ENCODE results near the gene CYP24A1. TPM values are rescaled to one million over a fixed set of nuclear protein-coding genes. Genes with fewer than 3 reads are reported as not detected.

CYP24A1 gene
- polyA plus RNA-seq, 2 donors, result 0.39 to 1.6 TPM

GRCh38 chr20:54167909-54168872 is 5.6 kb downstream of the CYP24A1 start:
- no peak overlapping the region for H3K27ac ChIP-seq (ENCODE audit: low read depth in 2 of 2, low read length in 1 of 2)
- H3K36me3 ChIP-seq (ENCODE audit: control insufficient read depth in 2 of 2, insufficient read depth in 2 of 2, low read length in 1 of 2), result no peaks in the 10 kb centered on the region
- H3K4me1 ChIP-seq (ENCODE audit: control insufficient read depth in 2 of 2, insufficient read depth in 2 of 2, low read length in 1 of 2), result peaks cover 6 to 7% of the 10 kb centered on the region in 2 donors
- H3K27me3 ChIP-seq (ENCODE audit: control insufficient read depth in 1 of 2, insufficient read depth in 2 of 2, low read length in 2 of 2), result no peaks in the 10 kb centered on the region
- H3K4me3 ChIP-seq (ENCODE audit: low read depth in 1 of 2, low read length in 2 of 2), result no peak overlapping the region
- WGBS, 2 donors, result 62 to 70% methylated on average over 11 of the region's 11 CpGs
- no peaks in the 10 kb centered on the region for H3K9me3 ChIP-seq (ENCODE audit: control insufficient read depth in 2 of 2, insufficient read depth in 1 of 2, low read depth in 1 of 2, low read length in 1 of 2)

- Histone ChIP-seq H3K27ac (ENCODE audit: low read depth in 2 of 2, low read length in 1 of 2) (no peak overlapping the region), H3K4me1 (ENCODE audit: control insufficient read depth in 2 of 2, insufficient read depth in 2 of 2, low read length in 1 of 2) (no peaks in the 10 kb centered on the region), H3K27me3 (ENCODE audit: control insufficient read depth in 1 of 2, insufficient read depth in 2 of 2, low read length in 2 of 2) (no peaks in the 10 kb centered on the region), H3K4me3 (ENCODE audit: low read depth in 1 of 2, low read length in 2 of 2) (no peak overlapping the region), H3K36me3 (ENCODE audit: control insufficient read depth in 2 of 2, insufficient read depth in 2 of 2, low read length in 1 of 2) (no peaks in the 10 kb centered on the region), H3K9me3 (ENCODE audit: control insufficient read depth in 2 of 2, insufficient read depth in 1 of 2, low read depth in 1 of 2, low read length in 1 of 2) (no peaks in the 10 kb centered on the region)
- 86 to 89% methylated on average over 7 of the region's 7 CpGs for WGBS, 2 donors
These were observed 6.7 kb downstream of the CYP24A1 start for GRCh38 chr20:54166987-54167662.

- Histone ChIP-seq H3K27me3 (ENCODE audit: control insufficient read depth in 1 of 2, insufficient read depth in 2 of 2, low read length in 2 of 2) (no peaks in the 10 kb centered on the region), H3K4me3 (ENCODE audit: low read depth in 1 of 2, low read length in 2 of 2) (no peak overlapping the region), H3K27ac (ENCODE audit: low read depth in 2 of 2, low read length in 1 of 2) (no peak overlapping the region), H3K36me3 (ENCODE audit: control insufficient read depth in 2 of 2, insufficient read depth in 2 of 2, low read length in 1 of 2) (no peaks in the 10 kb centered on the region), H3K9me3 (ENCODE audit: control insufficient read depth in 2 of 2, insufficient read depth in 1 of 2, low read depth in 1 of 2, low read length in 1 of 2) (no peaks in the 10 kb centered on the region), H3K4me1 (ENCODE audit: control insufficient read depth in 2 of 2, insufficient read depth in 2 of 2, low read length in 1 of 2) (no peaks in the 10 kb centered on the region)
- 53 to 69% methylated on average over 2 of the region's 2 CpGs for WGBS, 2 donors
These were observed 8.0 kb downstream of the CYP24A1 start for GRCh38 chr20:54165803-54166202.

GRCh38 chr20:54165014-54165413 is 8.8 kb downstream of the CYP24A1 start:
- 92 to 93% methylated on average over 9 of the region's 9 CpGs for WGBS, 2 donors
- H3K4me3 ChIP-seq (ENCODE audit: low read depth in 1 of 2, low read length in 2 of 2), result no peak overlapping the region
- H3K27ac ChIP-seq (ENCODE audit: low read depth in 2 of 2, low read length in 1 of 2), result no peak overlapping the region
- no peaks in the 10 kb centered on the region for H3K36me3 ChIP-seq (ENCODE audit: control insufficient read depth in 2 of 2, insufficient read depth in 2 of 2, low read length in 1 of 2)
- no peaks in the 10 kb centered on the region for H3K27me3 ChIP-seq (ENCODE audit: control insufficient read depth in 1 of 2, insufficient read depth in 2 of 2, low read length in 2 of 2)
- no peaks in the 10 kb centered on the region for H3K4me1 ChIP-seq (ENCODE audit: control insufficient read depth in 2 of 2, insufficient read depth in 2 of 2, low read length in 1 of 2)
- H3K9me3 ChIP-seq (ENCODE audit: control insufficient read depth in 2 of 2, insufficient read depth in 1 of 2, low read depth in 1 of 2, low read length in 1 of 2), result no peaks in the 10 kb centered on the region

GRCh38 chr20:54163402-54163801 is 10.4 kb downstream of the CYP24A1 start:
- no peak overlapping the region for H3K27ac ChIP-seq (ENCODE audit: low read depth in 2 of 2, low read length in 1 of 2)
- H3K4me1 ChIP-seq (ENCODE audit: control insufficient read depth in 2 of 2, insufficient read depth in 2 of 2, low read length in 1 of 2), result no peaks in the 10 kb centered on the region
- no peaks in the 10 kb centered on the region for H3K27me3 ChIP-seq (ENCODE audit: control insufficient read depth in 1 of 2, insufficient read depth in 2 of 2, low read length in 2 of 2)
- H3K9me3 ChIP-seq (ENCODE audit: control insufficient read depth in 2 of 2, insufficient read depth in 1 of 2, low read depth in 1 of 2, low read length in 1 of 2), result no peaks in the 10 kb centered on the region
- WGBS, 2 donors, result 84 to 87% methylated on average over 5 of the region's 5 CpGs
- H3K4me3 ChIP-seq (ENCODE audit: low read depth in 1 of 2, low read length in 2 of 2), result no peak overlapping the region
- no peaks in the 10 kb centered on the region for H3K36me3 ChIP-seq (ENCODE audit: control insufficient read depth in 2 of 2, insufficient read depth in 2 of 2, low read length in 1 of 2)

- H3K27me3 ChIP-seq (ENCODE audit: control insufficient read depth in 1 of 2, insufficient read depth in 2 of 2, low read length in 2 of 2), result no peaks in the 10 kb centered on the region
These were observed 11.3 kb downstream of the CYP24A1 start for GRCh38 chr20:54162378-54163009.

GRCh38 chr20:54161821-54162149 is 12.0 kb downstream of the CYP24A1 start:
- no peaks in the 10 kb centered on the region for H3K27me3 ChIP-seq (ENCODE audit: control insufficient read depth in 1 of 2, insufficient read depth in 2 of 2, low read length in 2 of 2)
- H3K4me1 ChIP-seq (ENCODE audit: control insufficient read depth in 2 of 2, insufficient read depth in 2 of 2, low read length in 1 of 2), result no peaks in the 10 kb centered on the region
- no peaks in the 10 kb centered on the region for H3K9me3 ChIP-seq (ENCODE audit: control insufficient read depth in 2 of 2, insufficient read depth in 1 of 2, low read depth in 1 of 2, low read length in 1 of 2)
- H3K27ac ChIP-seq (ENCODE audit: low read depth in 2 of 2, low read length in 1 of 2), result no peak overlapping the region
- H3K4me3 ChIP-seq (ENCODE audit: low read depth in 1 of 2, low read length in 2 of 2), result no peak overlapping the region
- H3K36me3 ChIP-seq (ENCODE audit: control insufficient read depth in 2 of 2, insufficient read depth in 2 of 2, low read length in 1 of 2), result no peaks in the 10 kb centered on the region
- 93% methylated on average over 4 of the region's 4 CpGs for WGBS, 2 donors

More at GRCh38 chr20:54162378-54163009, 11.3 kb downstream of the CYP24A1 start:
- H3K9me3 ChIP-seq (ENCODE audit: control insufficient read depth in 2 of 2, insufficient read depth in 1 of 2, low read depth in 1 of 2, low read length in 1 of 2), result no peaks in the 10 kb centered on the region
- H3K27ac ChIP-seq (ENCODE audit: low read depth in 2 of 2, low read length in 1 of 2), result no peak overlapping the region
- H3K36me3 ChIP-seq (ENCODE audit: control insufficient read depth in 2 of 2, insufficient read depth in 2 of 2, low read length in 1 of 2), result no peaks in the 10 kb centered on the region
- WGBS, 2 donors, result 60 to 67% methylated on average over 16 of the region's 16 CpGs
- H3K4me1 ChIP-seq (ENCODE audit: control insufficient read depth in 2 of 2, insufficient read depth in 2 of 2, low read length in 1 of 2), result no peaks in the 10 kb centered on the region
- no peak overlapping the region for H3K4me3 ChIP-seq (ENCODE audit: low read depth in 1 of 2, low read length in 2 of 2)

GRCh38 chr20:54161008-54161820 is 12.6 kb downstream of the CYP24A1 start:
- H3K9me3 ChIP-seq (ENCODE audit: control insufficient read depth in 2 of 2, insufficient read depth in 1 of 2, low read depth in 1 of 2, low read length in 1 of 2), result no peaks in the 10 kb centered on the region
- 85 to 87% methylated on average over 9 of the region's 9 CpGs for WGBS, 2 donors
- H3K27ac ChIP-seq (ENCODE audit: low read depth in 2 of 2, low read length in 1 of 2), result no peak overlapping the region
- no peaks in the 10 kb centered on the region for H3K4me1 ChIP-seq (ENCODE audit: control insufficient read depth in 2 of 2, insufficient read depth in 2 of 2, low read length in 1 of 2)
- no peak overlapping the region for H3K4me3 ChIP-seq (ENCODE audit: low read depth in 1 of 2, low read length in 2 of 2)
- H3K27me3 ChIP-seq (ENCODE audit: control insufficient read depth in 1 of 2, insufficient read depth in 2 of 2, low read length in 2 of 2), result no peaks in the 10 kb centered on the region
- no peaks in the 10 kb centered on the region for H3K36me3 ChIP-seq (ENCODE audit: control insufficient read depth in 2 of 2, insufficient read depth in 2 of 2, low read length in 1 of 2)
